HCT116 (cell line): ENCODE results near the gene PRM3. TPM values are rescaled to one million over a fixed set of nuclear protein-coding genes. Genes with fewer than 3 reads are reported as not detected.

ENCODE experiments used
- ATAC-seq: fragments of 200-7000 bp; cut with Tn5 transposase; 2 replicates; pipeline ENCODE4 v1.9.1; 2020; ENCODE audit warnings: mild to moderate bottlenecking, moderate library complexity
- BruUV-seq: library from RNA; stranded (reverse); fragments of 400-500 nt; replicated peaks from 2 replicates; lab custom pipeline; 2021; lab: Mats Ljungman, UMichigan
- CTCF ChIA-PET: fragments of 300-600 bp; sonication (Branson Sonifier 250); formaldehyde crosslinking; loops from one replicate; lab custom pipeline; 2021; ENCODE audit warnings: antibody characterized with exemption; lab: Charles Lee
- POLR2A ChIA-PET: fragments of 300-600, 350-600 bp; sonication (Branson Sonifier 250); formaldehyde crosslinking; loops from one replicate; lab custom pipeline; 2021; ENCODE audit warnings: antibody characterized with exemption; lab: Charles Lee
- RAD21 ChIA-PET, 2 experiments: fragments of 300-600 bp; sonication (Branson Sonifier 250); formaldehyde crosslinking; loops; one replicate each; lab custom pipeline; 2023; ENCODE audit warnings: low total read pairs in 2 of 2; ENCODE audit not compliant: uncharacterized antibody in 2 of 2, unreplicated experiment in 2 of 2, low non-redundant PET in 1 of 2; lab: Charles Lee
- DNase-seq: peaks from one replicate; pipeline ENCODE4 v3.0.0-alpha.2; 2010; ENCODE audit warnings: low read depth, low spot score
- H2AFZ ChIP-seq: fragments of 200-600 bp; shearing (Covaris generic), sonication (generic); 2 replicates; pipeline ENCODE4 v1.6.1; 2017; ENCODE audit warnings: low read depth, mixed run types, mixed read lengths, antibody characterized with exemption, low read length; ENCODE audit not compliant: poor library complexity, severe bottlenecking
- H3K27ac ChIP-seq: 2 replicates; pipeline ENCODE4 v1.5.1; 2012; ENCODE audit warnings: low read depth, low read length
- H3K27me3 ChIP-seq: fragments of 200-600 bp; sonication (generic); 2 replicates; pipeline ENCODE4 v1.6.1; 2016; ENCODE audit warnings: mixed run types, low read length, mixed read lengths; ENCODE audit not compliant: insufficient read depth
- H3K36me3 ChIP-seq, 2 experiments: fragments of 200-500 bp in 1 of 2; fragments of 200-600 bp in 1 of 2; sonication (Bioruptor generic) in 1 of 2; sonication (generic) in 1 of 2; 2 replicates each; pipeline versions ENCODE4 v1.5.1 to v1.6.1; 2014 to 2016; ENCODE audit warnings: low read length in 2 of 2, inconsistent platforms in 1 of 2, mixed read lengths in 1 of 2, mixed run types in 1 of 2; ENCODE audit not compliant: insufficient read depth in 2 of 2, control insufficient read depth in 1 of 2
- H3K4me1 ChIP-seq, 2 experiments: fragments of 200-600 bp in 1 of 2; sonication (generic) in 1 of 2; 2 replicates each; pipeline versions ENCODE4 v1.5.1 to v1.6.1; 2012 to 2017; ENCODE audit warnings: low read length in 2 of 2, inconsistent platforms in 1 of 2, mild to moderate bottlenecking in 1 of 2, mixed read lengths in 1 of 2, mixed run types in 1 of 2, moderate library complexity in 1 of 2; ENCODE audit not compliant: insufficient read depth in 2 of 2, control insufficient read depth in 1 of 2
- H3K4me2 ChIP-seq: fragments of 200-600 bp; sonication (generic); 2 replicates; pipeline ENCODE4 v1.6.1; 2017; ENCODE audit warnings: mixed run types, low read length, mixed read lengths
- H3K4me3 ChIP-seq, 2 experiments: fragments of 200-600 bp in 1 of 2; sonication (generic) in 1 of 2; replicated peaks in 1 of 2; 2 replicates each; pipeline ENCODE4 v1.5.1; 2011 to 2016; ENCODE audit warnings: low read length in 2 of 2, control low read depth in 1 of 2, low read depth in 1 of 2, mild to moderate bottlenecking in 1 of 2, mixed read lengths in 1 of 2, mixed run types in 1 of 2
- H3K79me2 ChIP-seq: fragments of 200-600 bp; sonication (generic); 2 replicates; pipeline ENCODE4 v1.6.1; 2017; ENCODE audit warnings: mild to moderate bottlenecking, mixed run types, low read length, moderate library complexity, mixed read lengths; ENCODE audit not compliant: insufficient read depth
- H3K9ac ChIP-seq: fragments of 200-600 bp; sonication (generic); 2 replicates; pipeline ENCODE4 v1.6.1; 2016; ENCODE audit warnings: low read length, mixed read lengths
- H3K9me2 ChIP-seq: fragments of 200-600 bp; sonication (generic), shearing (Covaris generic); 2 replicates; pipeline ENCODE4 v1.6.1; 2017; ENCODE audit warnings: mixed run types, mild to moderate bottlenecking, moderate library complexity; ENCODE audit not compliant: insufficient read depth
- H3K9me3 ChIP-seq, 2 experiments: fragments of 200-500 bp in 1 of 2; fragments of 200-600 bp in 1 of 2; sonication (Bioruptor generic) in 1 of 2; sonication (generic) in 1 of 2; 2 replicates each; pipeline ENCODE4 v1.6.1; 2014 to 2017; ENCODE audit warnings: low read length in 2 of 2, mixed read lengths in 2 of 2, inconsistent platforms in 1 of 2, low read depth in 1 of 2, mild to moderate bottlenecking in 1 of 2, mixed run types in 1 of 2, moderate library complexity in 1 of 2; ENCODE audit not compliant: control insufficient read depth in 1 of 2, insufficient read depth in 1 of 2
- H4K20me1 ChIP-seq: fragments of 200-600 bp; sonication (generic), shearing (Covaris generic); 2 replicates; pipeline ENCODE4 v1.6.1; 2017; ENCODE audit warnings: mixed run types, mild to moderate bottlenecking, moderate library complexity; ENCODE audit not compliant: insufficient read depth
- EZH2 ChIP-seq: fragments of 200-600 bp; sonication (generic); IDR thresholded peaks from 2 replicates; pipeline ENCODE4 v1.6.1; 2017; ENCODE audit warnings: antibody characterized with exemption, mixed run types
- FOSL1 ChIP-seq: IDR thresholded peaks from 2 replicates; pipeline ENCODE4 v1.6.1; 2012; ENCODE audit warnings: low read depth
- POLR2A ChIP-seq: IDR thresholded peaks from 2 replicates; pipeline ENCODE4 v1.7.0; 2011; ENCODE audit warnings: borderline replicate concordance; ENCODE audit not compliant: insufficient read depth, insufficient read length; ENCODE audit errors: extremely low read depth
- intact Hi-C: fragments of 100-400 bp; cut with micrococcal nuclease; formaldehyde crosslinking; loops from 2 replicates; pipeline ENCODE4 v1.10.0; 2022
- total RNA-seq: library from RNA; stranded (reverse); gene quantifications from one replicate; pipeline ENCODE4 v1.2.1, GENCODE V29; 2021; ENCODE audit not compliant: unreplicated experiment
- TF ChIP-seq, protein P1 (sequence below): IDR thresholded peaks from 2 replicates; pipeline ENCODE4 v1.6.1; 2012; ENCODE audit warnings: low read depth

Gene PRM3
- total RNA-seq, 1 experiment from 2014 or later = not detected

DNA sequence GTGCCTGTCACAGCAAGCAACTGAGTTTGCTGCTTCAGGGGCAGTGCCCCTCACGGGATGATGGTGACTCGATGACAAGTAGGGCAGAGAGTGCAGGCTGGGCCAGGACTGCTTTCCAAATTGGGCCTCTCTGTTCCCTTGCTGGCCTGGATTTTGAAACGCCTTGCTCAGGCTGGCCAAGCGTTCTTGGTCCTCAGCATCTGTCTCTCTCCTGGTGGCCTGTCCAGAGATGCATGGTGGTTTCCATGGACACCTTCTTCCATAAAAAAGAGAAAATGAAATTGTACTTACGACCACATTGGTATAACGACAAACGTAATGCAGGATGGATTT is 27.1 kb upstream of the PRM3 start:
- CTCF ChIA-PET = interaction anchor here (1.7 kb wide), 1 partner anchor 56 kb away, joined by 3 read pairs; no protein-coding TSS in a partner anchor

More for the DNA sequence above, 27.1 kb upstream of the PRM3 start:
- Histone ChIP-seq H3K4me2 (no peak overlapping the region), H3K9me2 (no peaks in the 10 kb centered on the region), H3K36me3 (no peaks in the 10 kb centered on the region), H3K4me1 (no peaks in the 10 kb centered on the region), H3K9ac (no peak overlapping the region), H3K79me2 (no peaks in the 10 kb centered on the region), H3K27me3 (no peaks in the 10 kb centered on the region), H3K27ac (no peak overlapping the region), H3K4me3 (no peak overlapping the region), H2AFZ (no peak overlapping the region)
- no TSS peak for BruUV-seq
- ChIA-PET POLR2A (interaction anchor here (1.4 kb wide), 1 partner anchor 45 kb away, joined by 4 read pairs; the partner anchor contains the start of gene SOCS1), RAD21 (no interaction called here)
- ATAC-seq (no peak), DNase-seq (no peak)
- intact Hi-C loops = no loop called here
- TF ChIP-seq FOSL1 (no peak), EZH2 (no peak), POLR2A (no peak)
- TF ChIP-seq, protein P1, sequence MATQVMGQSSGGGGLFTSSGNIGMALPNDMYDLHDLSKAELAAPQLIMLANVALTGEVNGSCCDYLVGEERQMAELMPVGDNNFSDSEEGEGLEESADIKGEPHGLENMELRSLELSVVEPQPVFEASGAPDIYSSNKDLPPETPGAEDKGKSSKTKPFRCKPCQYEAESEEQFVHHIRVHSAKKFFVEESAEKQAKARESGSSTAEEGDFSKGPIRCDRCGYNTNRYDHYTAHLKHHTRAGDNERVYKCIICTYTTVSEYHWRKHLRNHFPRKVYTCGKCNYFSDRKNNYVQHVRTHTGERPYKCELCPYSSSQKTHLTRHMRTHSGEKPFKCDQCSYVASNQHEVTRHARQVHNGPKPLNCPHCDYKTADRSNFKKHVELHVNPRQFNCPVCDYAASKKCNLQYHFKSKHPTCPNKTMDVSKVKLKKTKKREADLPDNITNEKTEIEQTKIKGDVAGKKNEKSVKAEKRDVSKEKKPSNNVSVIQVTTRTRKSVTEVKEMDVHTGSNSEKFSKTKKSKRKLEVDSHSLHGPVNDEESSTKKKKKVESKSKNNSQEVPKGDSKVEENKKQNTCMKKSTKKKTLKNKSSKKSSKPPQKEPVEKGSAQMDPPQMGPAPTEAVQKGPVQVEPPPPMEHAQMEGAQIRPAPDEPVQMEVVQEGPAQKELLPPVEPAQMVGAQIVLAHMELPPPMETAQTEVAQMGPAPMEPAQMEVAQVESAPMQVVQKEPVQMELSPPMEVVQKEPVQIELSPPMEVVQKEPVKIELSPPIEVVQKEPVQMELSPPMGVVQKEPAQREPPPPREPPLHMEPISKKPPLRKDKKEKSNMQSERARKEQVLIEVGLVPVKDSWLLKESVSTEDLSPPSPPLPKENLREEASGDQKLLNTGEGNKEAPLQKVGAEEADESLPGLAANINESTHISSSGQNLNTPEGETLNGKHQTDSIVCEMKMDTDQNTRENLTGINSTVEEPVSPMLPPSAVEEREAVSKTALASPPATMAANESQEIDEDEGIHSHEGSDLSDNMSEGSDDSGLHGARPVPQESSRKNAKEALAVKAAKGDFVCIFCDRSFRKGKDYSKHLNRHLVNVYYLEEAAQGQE = no peak
- TF ChIP-seq, all 23 proteins: peak for 0
- H4K20me1 ChIP-seq = no peaks in the 10 kb centered on the region
- H3K9me3 ChIP-seq = no peaks in the 10 kb centered on the region
